Measurements from ENCODE around the gene IFNAR1.

The IFNAR1 gene

DNA sequence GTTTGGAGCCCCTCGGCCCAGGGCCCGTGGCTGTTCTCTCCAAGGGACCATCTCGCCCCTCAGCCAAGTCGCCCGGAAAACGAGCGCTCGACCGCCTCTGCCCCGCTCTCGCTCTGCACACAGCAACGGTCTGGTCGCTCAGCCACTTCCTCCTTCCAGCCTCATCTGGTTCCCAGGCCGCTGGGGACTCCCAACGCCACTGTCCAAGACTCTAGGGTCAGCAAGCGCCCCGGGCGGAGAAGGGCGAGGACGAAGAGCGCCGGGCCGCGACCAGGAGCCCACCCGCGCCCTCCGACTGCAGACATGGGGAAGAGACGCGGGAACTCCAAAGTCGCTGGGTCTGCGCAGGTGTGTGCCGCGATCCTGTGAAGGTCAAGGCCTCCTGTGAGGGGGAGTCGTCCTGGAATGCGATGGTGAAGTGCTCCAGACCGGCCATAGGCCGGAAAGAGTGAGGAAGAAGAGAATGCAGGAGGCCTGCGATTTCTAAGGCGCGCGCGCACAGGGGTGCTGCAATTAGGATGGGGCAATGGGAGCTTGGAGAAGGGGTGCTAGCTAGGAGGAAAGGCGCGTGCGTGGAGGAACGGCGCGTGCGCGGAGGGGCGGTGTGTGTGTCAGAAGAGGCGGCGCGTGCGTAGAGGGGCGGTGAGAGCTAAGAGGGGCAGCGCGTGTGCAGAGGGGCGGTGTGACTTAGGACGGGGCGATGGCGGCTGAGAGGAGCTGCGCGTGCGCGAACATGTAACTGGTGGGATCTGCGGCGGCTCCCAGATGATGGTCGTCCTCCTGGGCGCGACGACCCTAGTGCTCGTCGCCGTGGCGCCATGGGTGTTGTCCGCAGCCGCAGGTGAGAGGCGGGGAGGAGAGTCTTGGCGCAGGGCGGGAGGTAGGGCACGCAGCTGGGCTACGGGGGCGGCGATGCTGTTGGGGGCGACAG lies at the start of gene IFNAR1:
IFNAR1 (plus strand) TSS at position 680 of the 931 bp plus-strand sequence; CDS start at position 766, 86 bp downstream.
- H3K27ac Mint-ChIP-seq = no peak within 1 kb of the TSS
- intact Hi-C loops (cut with micrococcal nuclease) = loop anchor here (1.0 to 10.0 kb wide), 2 partner anchors 23 to 60 kb away; partner anchors contain the start of gene IL10RB
- no peaks in the 10 kb centered on the region for H3K9me3 Mint-ChIP-seq
- H3K4me3 Mint-ChIP-seq = no peak within 1 kb of the TSS
- H3K27me3 Mint-ChIP-seq = no peaks in the 10 kb centered on the region
- peaks cover 21% of the 10 kb centered on the region for H3K4me1 Mint-ChIP-seq (ENCODE audit: low read depth)
- peaks cover 9% of the 10 kb centered on the region for H3K36me3 Mint-ChIP-seq (ENCODE audit: low read depth)

DNA sequence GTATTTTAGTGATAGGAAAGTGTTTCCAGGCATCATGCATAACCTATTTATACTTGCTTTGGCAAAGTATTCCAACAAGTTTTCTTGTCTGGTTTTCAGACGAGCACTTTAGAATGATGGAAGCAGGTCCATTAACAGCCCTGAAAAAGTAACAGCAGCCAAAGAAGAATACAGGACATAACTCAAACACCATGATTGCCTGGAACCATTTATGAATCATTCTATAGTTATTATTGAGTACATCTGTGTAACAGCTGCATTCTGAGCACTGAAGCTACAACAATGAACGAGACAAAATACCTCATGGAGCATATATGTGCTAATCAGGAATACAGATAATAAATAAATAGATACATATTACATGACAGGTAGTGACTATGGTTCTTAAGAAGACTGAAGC lies 46.0 kb upstream of the IFNAR1 start:
- Mint-ChIP-seq H3K27ac (no peak overlapping the region), H3K4me1 (ENCODE audit: low read depth) (no peaks in the 10 kb centered on the region), H3K36me3 (ENCODE audit: low read depth) (peaks cover 91% of the 10 kb centered on the region), H3K4me3 (no peak overlapping the region), H3K9me3 (no peaks in the 10 kb centered on the region), H3K27me3 (no peaks in the 10 kb centered on the region)
- intact Hi-C loops (cut with micrococcal nuclease) = no loop called here

DNA sequence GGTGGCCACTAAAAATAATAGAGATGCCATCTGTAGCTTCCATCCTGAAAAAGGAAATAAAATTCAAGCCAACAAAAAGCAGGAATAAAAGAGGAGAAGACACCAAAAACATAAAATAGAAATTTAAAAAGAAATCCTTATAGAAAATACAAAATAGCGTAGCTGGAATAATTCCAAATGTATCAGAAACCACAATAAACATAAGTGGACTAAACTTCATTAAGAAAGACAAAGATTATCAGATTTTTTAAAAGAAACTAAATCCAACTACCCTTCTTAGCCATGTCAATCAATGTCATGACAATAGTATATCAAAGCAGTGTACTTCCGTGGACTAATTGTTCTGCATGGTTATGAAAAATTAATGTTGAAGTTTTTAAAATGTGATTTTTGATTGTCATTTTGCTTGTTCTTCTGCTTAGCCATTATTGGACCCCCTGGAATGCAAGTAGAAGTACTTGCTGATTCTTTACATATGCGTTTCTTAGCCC lies 45.4 kb upstream of the IFNAR1 start:
- Mint-ChIP-seq H3K9me3 (no peaks in the 10 kb centered on the region), H3K27me3 (no peaks in the 10 kb centered on the region), H3K4me1 (ENCODE audit: low read depth) (no peaks in the 10 kb centered on the region), H3K36me3 (ENCODE audit: low read depth) (peaks cover 94% of the 10 kb centered on the region), H3K27ac (no peak overlapping the region), H3K4me3 (no peak overlapping the region)
- intact Hi-C loops (cut with micrococcal nuclease) = no loop called here

DNA sequence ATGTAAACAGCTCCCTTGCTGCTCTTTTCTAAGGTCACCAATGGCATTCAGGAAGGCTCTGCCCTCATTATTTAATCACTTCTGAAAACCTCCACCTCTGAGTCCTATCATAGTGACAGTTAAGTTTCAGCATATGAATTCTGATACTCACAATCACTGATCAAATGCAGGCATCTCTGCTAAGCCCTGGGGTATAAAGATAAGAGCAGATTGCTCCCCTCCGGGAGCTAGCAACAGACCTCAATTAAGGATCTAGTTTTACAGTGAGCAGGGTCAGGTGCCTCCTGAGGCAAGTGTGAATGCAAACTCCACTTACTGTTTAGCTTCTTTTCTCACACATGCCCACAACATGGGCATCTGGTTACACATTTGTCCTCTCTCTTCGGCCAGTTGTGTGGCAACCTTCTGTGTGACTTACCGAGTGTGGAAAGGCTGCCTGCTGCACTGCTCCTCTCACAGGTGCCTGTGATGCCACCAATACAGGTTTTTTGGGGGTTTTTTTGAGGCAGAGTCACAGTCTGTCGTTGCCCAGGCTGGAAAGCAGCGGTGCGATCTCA lies 43.6 kb upstream of the IFNAR1 start:
- Mint-ChIP-seq H3K4me3 (no peak overlapping the region), H3K27me3 (no peaks in the 10 kb centered on the region), H3K4me1 (ENCODE audit: low read depth) (peaks cover 7% of the 10 kb centered on the region), H3K9me3 (no peaks in the 10 kb centered on the region), H3K36me3 (ENCODE audit: low read depth) (peaks cover 98% of the 10 kb centered on the region), H3K27ac (peak overlapping the region; percentile 39)
- intact Hi-C loops (cut with micrococcal nuclease) = no loop called here

DNA sequence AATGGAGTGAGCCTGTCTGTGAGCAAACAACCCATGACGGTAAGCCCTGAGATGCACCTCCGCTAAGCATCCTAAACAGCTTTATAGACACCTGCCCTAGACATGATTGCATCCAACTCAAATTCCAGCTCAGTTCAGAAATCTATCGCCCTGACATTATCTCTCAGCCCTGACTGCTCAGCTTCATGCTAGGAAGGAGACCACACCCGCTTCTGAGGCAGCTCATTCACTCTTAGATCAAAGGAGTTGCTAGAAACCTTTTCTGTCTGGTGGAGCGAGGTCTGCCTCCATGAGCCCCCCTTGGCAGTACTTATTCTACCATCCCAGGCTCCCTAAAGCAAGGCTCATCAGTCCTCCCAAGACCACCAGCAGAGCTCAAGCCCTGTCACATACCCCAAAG lies 41.6 kb upstream of the IFNAR1 start:
- Mint-ChIP-seq H3K27me3 (no peaks in the 10 kb centered on the region), H3K9me3 (no peaks in the 10 kb centered on the region), H3K27ac (no peak overlapping the region), H3K36me3 (ENCODE audit: low read depth) (peaks cover 98% of the 10 kb centered on the region), H3K4me3 (no peak overlapping the region), H3K4me1 (ENCODE audit: low read depth) (peaks cover 19% of the 10 kb centered on the region)
- intact Hi-C loops (cut with micrococcal nuclease) = no loop called here

DNA sequence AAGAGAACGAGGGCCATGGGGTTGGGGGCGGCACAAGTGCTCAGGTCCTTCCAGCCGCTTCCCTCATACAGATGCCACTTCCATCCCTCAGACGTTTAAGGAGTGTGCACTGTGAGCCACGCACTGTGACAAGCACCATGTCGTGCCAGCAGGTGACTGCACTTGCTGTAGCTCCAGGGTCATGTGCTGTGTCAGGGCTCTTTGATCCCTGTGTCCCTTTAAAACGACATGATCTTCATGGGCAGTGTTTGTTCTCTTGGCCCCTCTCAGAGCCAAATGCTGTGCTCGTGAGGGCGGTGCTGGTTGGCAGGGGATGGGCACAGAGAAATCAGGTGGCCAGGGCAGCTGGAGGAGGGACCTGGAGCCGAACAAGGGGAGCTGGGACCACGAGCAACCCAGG lies 38.7 kb upstream of the IFNAR1 start:
- peaks cover 95% of the 10 kb centered on the region for H3K36me3 Mint-ChIP-seq (ENCODE audit: low read depth)
- H3K9me3 Mint-ChIP-seq = no peaks in the 10 kb centered on the region
- peaks cover 19% of the 10 kb centered on the region for H3K4me1 Mint-ChIP-seq (ENCODE audit: low read depth)
- H3K27ac Mint-ChIP-seq = peak overlapping the region; percentile 70
- no peak overlapping the region for H3K4me3 Mint-ChIP-seq
- intact Hi-C loops (cut with micrococcal nuclease) = no loop called here
- H3K27me3 Mint-ChIP-seq = no peaks in the 10 kb centered on the region

DNA sequence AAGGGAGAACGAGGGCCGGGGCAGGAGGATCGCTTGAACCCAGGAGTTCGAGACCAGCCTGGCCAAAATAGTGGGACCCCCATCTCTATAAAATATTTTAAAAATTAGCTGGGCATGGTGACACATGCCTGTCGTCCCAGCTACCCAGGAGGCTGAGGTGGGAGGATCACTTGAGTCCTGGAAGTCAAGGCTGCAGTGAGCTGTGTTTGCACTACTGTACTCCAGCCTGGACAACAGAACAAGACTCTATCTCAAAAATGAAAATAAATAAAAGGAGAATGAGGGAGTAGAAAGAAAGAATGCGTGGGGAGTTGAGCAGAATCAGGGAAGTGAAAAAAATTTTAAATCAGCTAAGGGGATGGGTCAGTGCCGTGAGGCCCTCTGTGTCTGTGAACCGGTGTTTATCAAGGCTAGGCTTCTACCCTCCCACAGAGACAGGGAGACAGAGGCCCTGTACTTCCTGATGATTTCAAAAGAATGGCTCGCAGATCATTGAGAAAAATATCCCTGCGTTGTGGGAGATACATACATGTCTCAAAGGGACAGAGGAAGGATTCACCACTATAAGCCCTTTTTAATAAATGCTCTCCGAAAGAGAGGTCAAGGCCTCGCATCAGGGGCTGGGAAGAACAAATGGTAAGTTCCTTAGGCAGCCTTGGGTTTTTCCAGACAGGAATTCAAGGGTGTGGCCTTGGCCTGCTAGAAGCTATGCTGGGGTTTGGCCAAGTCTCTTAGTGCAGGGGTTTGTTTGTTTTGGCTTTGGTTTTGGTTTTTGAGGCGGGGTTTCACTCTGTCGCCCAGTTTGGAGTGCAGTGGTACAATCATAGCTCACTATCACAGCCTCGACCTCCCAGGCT lies 37.9 kb upstream of the IFNAR1 start:
- peak overlapping the region; percentile 70 for H3K27ac Mint-ChIP-seq
- H3K4me1 Mint-ChIP-seq (ENCODE audit: low read depth) = peaks cover 19% of the 10 kb centered on the region
- H3K27me3 Mint-ChIP-seq = no peaks in the 10 kb centered on the region
- no peak overlapping the region for H3K4me3 Mint-ChIP-seq
- intact Hi-C loops (cut with micrococcal nuclease) = no loop called here
- H3K36me3 Mint-ChIP-seq (ENCODE audit: low read depth) = peaks cover 95% of the 10 kb centered on the region
- no peaks in the 10 kb centered on the region for H3K9me3 Mint-ChIP-seq

DNA sequence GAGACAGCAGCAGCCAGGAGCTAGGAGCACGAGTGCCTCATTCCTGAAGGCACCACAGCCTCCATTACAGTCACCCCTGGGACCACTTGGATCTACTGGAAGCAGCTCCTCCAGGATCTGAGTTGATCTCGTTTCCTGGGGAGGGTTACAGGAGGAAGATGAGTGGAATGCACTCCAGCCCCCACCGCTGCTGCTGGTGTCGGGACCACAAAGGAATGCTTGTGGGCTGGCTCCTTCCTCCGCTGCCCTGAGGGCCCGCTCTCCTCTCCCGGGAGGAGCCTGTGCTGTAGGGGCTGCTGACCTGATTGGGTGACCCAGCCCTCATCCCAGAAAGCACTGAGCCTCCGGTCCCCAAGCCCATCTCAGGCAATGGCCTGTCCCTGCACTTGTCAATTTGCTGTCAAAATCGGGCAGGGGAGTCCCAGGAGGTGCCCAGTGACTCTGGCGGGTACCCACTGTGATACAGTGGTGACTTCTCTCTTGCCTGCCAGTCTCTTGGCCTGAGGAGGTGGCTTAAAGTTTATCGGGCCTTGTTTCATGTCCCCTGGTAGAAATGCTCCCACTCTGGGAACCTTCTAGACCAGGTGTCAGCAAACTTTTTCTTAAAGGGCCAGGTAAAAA lies 35.5 kb upstream of the IFNAR1 start:
- intact Hi-C loops (cut with micrococcal nuclease) = no loop called here
- H3K27me3 Mint-ChIP-seq = no peaks in the 10 kb centered on the region
- no peak overlapping the region for H3K4me3 Mint-ChIP-seq
- peaks cover 19% of the 10 kb centered on the region for H3K4me1 Mint-ChIP-seq (ENCODE audit: low read depth)
- no peaks in the 10 kb centered on the region for H3K9me3 Mint-ChIP-seq
- no peak overlapping the region for H3K27ac Mint-ChIP-seq
- peaks cover 95% of the 10 kb centered on the region for H3K36me3 Mint-ChIP-seq (ENCODE audit: low read depth)

DNA sequence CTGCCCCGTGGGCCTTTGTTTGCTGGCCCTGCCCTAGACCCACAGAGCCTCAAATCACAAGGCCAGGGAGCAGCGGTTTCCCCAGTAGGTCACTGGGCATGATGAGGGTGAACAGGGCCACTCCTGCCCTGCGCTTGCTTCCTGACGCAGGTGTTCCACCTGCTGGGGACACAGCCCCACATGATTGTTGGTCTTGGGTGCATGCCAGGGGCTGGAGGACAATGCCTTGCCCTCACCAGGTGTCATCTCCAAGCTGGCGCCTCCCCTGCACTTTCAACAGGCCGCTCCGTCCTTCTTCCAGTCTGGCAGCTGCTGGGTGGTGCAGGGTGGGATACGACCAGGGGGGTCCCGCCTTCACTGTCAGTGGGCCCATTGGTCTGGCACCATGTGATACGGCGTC lies 34.3 kb upstream of the IFNAR1 start:
- H3K4me3 Mint-ChIP-seq = no peak overlapping the region
- peaks cover 24% of the 10 kb centered on the region for H3K4me1 Mint-ChIP-seq (ENCODE audit: low read depth)
- H3K36me3 Mint-ChIP-seq (ENCODE audit: low read depth) = peaks cover 91% of the 10 kb centered on the region
- H3K9me3 Mint-ChIP-seq = no peaks in the 10 kb centered on the region
- H3K27me3 Mint-ChIP-seq = no peaks in the 10 kb centered on the region
- intact Hi-C loops (cut with micrococcal nuclease) = no loop called here
- H3K27ac Mint-ChIP-seq = no peak overlapping the region

DNA sequence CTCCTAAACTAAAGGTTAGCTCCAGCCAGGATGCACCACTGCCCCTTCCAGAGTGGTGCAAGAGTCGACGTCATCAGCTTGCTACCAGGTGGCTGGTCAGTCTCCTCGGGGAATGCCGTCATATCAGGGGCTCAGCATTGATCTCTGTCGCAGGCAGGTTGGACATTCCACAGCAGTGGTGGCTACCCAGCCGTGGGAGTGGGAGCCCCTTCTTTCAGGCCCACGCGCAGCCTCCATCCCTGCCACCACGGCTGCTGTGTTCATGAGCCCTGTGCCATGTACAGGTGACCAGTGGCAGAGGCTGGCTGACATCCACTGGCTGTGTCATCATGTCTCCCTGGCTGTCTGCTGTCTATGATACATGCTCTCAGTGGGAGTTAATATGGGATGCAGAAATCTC lies 33.1 kb upstream of the IFNAR1 start:
- H3K27ac Mint-ChIP-seq = peak overlapping the region; percentile 7
- H3K27me3 Mint-ChIP-seq = no peaks in the 10 kb centered on the region
- H3K9me3 Mint-ChIP-seq = no peaks in the 10 kb centered on the region
- peaks cover 15% of the 10 kb centered on the region for H3K4me1 Mint-ChIP-seq (ENCODE audit: low read depth)
- intact Hi-C loops (cut with micrococcal nuclease) = no loop called here
- H3K4me3 Mint-ChIP-seq = no peak overlapping the region
- peaks cover 87% of the 10 kb centered on the region for H3K36me3 Mint-ChIP-seq (ENCODE audit: low read depth)

DNA sequence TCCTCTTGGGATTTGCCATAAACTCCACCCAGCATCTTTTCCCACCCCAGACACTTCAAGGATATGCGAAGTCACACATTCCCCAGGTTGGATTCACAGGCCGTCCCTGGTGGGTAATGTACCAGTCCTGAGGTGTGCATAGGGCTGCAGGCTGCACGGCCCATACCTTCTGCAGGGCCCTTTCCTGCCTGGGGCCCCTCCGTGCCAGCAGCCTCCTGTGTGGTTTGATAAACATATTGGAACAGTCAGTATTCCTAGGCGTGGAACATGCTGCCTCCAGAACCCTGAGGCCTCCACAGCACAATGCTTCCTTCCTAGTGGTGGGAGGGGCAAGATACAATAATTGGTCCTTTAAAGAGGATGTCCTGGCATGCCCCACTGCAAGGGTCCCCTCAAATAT lies 32.0 kb upstream of the IFNAR1 start:
- Mint-ChIP-seq H3K27ac (no peak overlapping the region), H3K4me1 (ENCODE audit: low read depth) (peaks cover 19% of the 10 kb centered on the region), H3K9me3 (no peaks in the 10 kb centered on the region), H3K4me3 (no peak overlapping the region), H3K36me3 (ENCODE audit: low read depth) (peaks cover 88% of the 10 kb centered on the region), H3K27me3 (no peaks in the 10 kb centered on the region)
- intact Hi-C loops (cut with micrococcal nuclease) = no loop called here

DNA sequence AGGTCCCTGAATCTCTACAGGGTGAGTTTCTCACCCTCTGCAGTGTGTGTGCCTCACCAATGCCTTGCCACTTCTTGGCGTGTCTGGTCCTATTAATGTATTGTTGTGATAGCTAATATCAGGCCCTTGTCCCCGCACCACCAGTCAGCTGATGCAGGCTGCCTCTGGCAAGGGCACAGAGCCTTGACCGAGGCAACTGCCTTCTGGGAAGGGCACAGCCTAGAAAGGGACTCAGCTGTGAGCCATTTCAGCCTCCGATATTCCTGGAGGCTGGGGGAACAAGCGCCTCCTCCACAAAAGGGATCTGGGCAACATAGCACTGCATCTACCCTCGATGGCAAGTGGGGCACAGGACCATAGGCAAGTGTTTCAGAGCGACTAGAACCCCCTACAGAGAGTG lies 31.6 kb upstream of the IFNAR1 start:
- no peaks in the 10 kb centered on the region for H3K27me3 Mint-ChIP-seq
- no peak overlapping the region for H3K4me3 Mint-ChIP-seq
- peak overlapping the region; percentile 8 for H3K27ac Mint-ChIP-seq
- intact Hi-C loops (cut with micrococcal nuclease) = no loop called here
- H3K4me1 Mint-ChIP-seq (ENCODE audit: low read depth) = peaks cover 23% of the 10 kb centered on the region
- H3K36me3 Mint-ChIP-seq (ENCODE audit: low read depth) = peaks cover 85% of the 10 kb centered on the region
- no peaks in the 10 kb centered on the region for H3K9me3 Mint-ChIP-seq

DNA sequence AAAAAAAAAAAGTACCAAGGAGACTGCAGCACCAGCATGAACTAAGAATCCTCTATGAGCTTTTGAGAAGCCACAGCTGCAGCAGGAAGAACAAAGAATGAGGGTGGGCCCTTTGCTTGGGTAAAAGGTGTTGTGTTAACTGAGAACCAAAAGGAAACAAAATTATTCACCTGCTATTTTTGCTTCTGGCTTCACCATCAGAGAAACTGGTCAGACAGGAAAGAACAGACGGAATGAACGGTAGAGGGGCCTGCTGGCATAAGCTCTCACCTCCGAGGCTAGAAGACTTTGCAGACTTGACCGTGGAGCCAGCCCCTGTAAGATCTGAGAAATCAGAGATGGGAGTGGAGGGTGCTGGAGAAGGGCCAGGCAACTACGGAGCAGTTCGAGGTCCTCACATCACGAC lies 31.0 kb upstream of the IFNAR1 start:
- peak overlapping the region; percentile 8 for H3K27ac Mint-ChIP-seq

More for the DNA sequence above, 31.0 kb upstream of the IFNAR1 start:
- no peaks in the 10 kb centered on the region for H3K27me3 Mint-ChIP-seq
- intact Hi-C loops (cut with micrococcal nuclease) = no loop called here
- H3K4me3 Mint-ChIP-seq = no peak overlapping the region
- H3K4me1 Mint-ChIP-seq (ENCODE audit: low read depth) = peaks cover 26% of the 10 kb centered on the region
- H3K9me3 Mint-ChIP-seq = no peaks in the 10 kb centered on the region
- H3K36me3 Mint-ChIP-seq (ENCODE audit: low read depth) = peaks cover 78% of the 10 kb centered on the region

All from dendritic cell treated with granulocyte-macrophage colony-stimulating factor and Interleukin-4, amounts not matched to agents 40 ng/mL and 50 ng/mL, for 4 days (primary cell).